NCI-H2081 treated with DMSO at 0.1 percent for 48 hours (cell line): ENCODE measurements around the gene GCFC2.
A peak's percentile ranks its signal among the peaks of the same experiment; 100 is the strongest.
"Not testable (repeated sequence)": the region's sequence is repeated elsewhere in the genome, so short reads cannot be mapped to it uniquely, and the experiment has no call there.

Experiments
- DNase-seq: peaks from one replicate; lab custom pipeline; 2025; lab: John Stamatoyannopoulos, UW

GCFC2 gene

DNA sequence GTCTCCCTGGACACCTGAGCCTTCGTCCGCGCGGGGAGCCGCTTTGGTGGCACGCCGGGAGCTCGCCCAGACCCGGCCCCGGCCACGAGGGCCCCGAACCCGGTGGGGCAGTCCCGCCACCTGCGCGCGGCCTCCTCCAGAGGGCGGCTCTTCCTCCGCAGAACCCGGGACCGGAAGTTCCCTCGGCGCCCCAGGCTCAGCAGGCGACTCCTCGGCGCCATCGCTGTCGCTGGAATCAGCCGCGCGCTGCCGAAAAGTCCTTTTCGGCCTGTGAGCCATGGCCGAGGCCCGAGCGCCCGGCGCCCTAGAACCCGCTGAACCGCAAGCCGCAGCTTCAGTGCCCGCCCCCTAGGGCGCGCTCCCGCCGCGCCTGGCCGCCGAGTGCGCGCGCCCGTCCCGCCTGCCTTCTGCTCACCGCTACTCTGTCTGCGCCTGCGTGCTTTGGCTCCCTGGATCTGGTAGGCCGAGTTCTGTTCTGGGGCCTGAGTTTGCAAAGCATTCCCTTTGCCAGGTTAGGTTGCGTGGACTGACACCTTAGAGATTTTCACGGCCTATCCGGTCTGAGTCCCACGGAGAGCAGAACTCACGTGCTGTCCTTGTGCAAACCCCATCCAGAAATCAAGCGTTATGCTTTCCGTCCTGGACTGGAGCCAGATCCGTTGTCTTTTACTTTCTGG, at the start of gene GCFC2:
Gene GCFC2 (minus strand): TSS at position 339 of the 677 bp plus-strand sequence. CDS start 60 bp downstream, at position 279.
- peak; percentile 86 for DNase-seq

DNA sequence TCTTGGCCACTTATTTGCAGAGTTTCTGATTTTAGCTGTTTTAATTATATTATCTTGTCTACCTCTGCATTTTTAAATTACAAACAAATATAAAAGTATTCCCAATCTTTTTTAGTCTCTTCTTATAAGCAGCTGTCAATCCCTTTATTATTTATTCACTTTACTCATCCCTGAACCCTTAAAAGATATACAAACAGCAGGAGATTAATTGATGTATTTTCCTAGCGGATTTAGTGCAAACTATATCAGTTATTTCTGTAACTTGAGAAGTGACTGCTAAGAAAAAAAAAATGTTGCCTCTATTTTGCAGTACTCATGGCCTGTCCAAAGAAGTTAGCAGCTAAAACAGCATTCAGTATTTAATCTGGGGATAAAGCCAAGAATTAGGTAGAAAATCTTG, 42.1 kb upstream of the GCFC2 start:
- DNase-seq, result no peak

DNA sequence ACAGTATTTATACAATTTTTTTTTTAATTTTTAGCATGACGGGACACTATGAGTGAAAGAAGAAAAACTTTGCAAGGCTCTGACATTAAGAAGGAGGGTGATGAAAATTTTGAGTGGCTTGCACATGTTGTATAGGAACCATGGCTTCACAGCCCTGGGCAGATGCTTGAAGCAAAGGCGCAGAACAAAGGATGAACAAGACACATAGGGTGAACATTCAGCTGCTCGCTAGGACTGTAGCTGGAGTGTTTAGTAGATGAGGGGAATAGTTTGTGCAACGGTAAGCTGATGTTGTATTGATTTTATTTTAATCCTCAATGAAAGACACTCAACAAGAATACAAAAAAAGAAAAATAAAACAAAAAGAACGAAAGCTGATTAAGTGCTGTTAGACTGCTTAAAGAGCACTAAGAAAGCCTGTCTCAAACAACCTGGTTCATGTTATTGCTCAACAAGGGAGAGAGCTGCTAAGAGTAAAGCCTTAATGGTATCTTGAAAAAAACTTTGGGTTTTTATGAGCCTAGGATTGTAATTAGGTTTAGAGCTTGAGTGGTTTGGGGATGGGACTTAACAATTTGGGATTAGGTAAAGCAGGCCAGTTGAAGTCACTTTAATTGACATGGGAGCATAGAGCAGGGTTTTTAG, 41.2 kb upstream of the GCFC2 start:
- DNase-seq, result no peak

DNA sequence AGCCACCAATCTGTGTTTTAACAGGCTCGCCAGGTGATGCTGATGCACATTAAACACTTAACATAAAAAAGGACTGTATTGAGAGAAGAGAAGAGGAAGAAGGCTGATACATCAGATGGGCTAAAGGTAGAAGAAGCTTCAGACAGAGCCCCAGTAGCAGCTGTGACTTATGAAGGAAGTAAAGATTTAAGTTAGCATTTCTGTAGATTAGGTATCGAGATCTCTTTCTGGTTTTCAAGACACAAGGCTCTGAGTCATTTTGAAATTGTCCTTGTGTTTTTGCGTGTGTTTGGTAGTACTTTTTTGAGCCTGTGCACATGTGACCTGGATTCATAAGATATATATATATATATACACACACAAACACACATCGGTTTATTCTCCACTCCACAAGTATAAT, 40.6 kb upstream of the GCFC2 start:
- DNase-seq, result no peak

DNA sequence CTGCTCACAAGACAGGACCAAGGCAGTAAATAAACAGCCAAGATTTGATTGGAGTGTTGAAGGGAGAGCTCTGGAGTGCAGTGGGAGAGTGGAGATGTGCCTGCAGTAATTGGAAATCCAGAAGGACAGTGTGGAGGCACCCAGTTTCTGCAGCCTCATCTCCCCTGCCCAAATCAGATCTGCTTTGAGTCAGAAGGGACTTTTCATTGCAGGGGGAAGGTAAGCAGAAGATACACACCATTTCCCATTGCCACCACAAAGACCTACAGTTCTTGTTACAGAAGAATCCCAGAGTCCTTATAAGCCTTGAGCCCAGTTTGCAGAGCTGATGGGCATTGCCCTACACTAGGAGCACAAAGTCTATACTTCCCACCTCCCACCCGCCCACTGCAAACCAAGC, 27.2 kb upstream of the GCFC2 start:
- DNase-seq, result no peak

DNA sequence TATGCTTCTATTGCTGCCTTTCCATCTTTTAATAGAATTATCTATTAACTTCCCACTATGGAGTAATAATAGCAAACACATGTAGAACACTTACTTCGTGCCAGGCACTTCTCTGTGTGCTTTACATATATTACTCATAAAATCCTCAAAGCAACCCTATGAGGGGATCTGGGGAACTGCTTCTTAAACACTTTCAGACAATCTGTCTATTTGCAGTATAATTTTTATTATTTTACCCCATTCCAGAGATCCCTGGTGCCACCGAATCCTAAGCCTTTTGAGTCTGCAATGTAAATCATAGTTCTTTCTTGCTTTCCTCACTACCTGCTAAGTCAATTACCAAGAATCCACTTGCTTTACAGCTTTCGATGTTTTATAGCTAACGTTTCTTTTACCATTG, 25.6 kb upstream of the GCFC2 start:
- DNase-seq, result no peak

DNA sequence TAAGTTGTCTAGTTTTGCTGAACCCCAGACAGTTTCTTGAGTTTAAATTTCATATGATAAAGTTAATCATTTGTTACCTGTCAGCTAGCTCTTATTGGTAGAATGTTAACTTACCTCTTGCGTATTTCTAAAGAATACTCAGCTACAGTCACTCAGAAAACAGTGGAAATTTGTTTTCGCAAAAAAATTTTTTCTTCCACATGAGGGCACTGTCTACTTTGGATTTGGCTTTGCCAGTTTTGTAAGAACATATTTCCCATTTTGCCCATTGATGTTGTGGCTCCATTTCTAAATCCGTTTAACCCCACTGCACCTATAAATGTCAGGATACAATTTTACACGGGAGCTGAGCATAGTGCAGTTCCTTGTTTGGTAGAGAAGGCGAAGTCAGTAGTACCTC, 19.1 kb upstream of the GCFC2 start:
- DNase-seq, result no peak

DNA sequence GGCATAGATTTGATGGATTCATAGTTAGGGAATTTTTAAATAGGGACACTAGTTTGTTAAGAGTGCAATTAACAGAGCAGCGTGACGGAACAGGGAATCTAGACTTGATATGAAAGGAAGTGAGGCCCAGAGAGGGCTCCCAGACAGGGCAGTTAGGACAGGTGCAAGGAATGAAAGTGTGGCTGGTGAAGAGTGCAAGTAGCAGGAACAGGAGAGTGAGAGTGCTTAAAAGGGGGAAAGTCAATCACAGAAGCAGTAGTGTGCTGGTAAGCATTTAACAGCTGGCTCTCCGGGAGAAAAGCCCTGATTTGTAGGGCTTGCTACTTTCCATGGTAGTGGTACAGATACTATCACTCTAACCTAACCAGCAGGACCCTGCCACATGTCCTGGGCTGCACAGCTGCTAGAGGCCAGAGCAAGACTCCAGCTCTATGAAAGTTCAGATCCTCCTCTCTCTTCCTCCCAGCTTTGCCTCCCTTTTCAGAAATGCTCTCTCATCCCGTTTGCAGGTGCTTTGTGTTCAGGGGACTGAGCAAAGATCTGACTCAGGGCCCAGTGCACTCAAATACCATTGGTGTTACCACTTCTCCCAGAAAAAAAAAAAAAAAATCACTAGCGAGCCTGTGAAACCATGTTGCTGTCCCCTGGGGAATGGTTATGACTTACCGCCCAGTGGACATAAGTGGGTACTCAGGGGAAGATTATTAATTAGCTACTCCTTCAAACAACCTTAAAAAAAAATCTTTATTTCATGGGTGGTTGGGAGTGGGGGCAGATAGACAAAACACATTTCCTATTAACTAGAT, 18.1 kb upstream of the GCFC2 start:
- DNase-seq, result no peak

DNA sequence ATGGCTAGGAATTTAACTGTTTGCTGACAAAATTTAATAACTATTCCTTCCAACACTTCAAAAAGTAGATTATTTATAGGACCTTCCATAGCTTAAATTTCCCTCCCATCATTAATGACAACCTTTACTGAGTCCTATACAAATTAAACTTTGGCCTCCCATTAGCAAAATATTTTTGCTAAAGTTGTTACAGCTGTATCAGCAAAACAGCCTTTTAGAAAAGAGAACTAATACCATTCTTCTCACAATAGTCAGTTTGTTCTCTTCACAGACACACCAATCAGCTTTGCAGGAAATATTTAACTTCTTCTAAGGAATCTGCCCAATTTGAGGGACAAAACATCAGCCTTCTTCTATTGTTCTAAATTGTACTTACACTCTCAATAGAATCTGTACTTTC, 12.0 kb upstream of the GCFC2 start:
- DNase-seq, result no peak

DNA sequence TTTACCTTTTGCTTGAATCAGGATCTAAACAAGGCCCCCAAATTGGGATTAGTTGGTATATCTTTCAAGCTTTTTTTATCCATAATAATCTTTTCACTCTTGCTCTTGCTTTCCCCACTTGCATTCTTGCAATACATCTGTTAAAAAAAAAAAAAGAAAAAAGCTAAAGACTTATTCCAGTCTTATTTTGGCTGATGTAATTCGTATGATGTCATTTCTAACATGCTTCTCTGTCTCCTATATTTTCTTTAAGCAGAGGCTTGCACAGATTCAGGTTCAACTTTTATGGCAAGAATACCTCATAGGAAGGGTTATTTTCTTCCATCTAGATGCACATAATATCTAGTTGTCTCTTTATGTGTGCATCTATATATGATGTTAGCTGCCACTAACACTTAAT, 9.8 kb upstream of the GCFC2 start:
- no peak for DNase-seq

DNA sequence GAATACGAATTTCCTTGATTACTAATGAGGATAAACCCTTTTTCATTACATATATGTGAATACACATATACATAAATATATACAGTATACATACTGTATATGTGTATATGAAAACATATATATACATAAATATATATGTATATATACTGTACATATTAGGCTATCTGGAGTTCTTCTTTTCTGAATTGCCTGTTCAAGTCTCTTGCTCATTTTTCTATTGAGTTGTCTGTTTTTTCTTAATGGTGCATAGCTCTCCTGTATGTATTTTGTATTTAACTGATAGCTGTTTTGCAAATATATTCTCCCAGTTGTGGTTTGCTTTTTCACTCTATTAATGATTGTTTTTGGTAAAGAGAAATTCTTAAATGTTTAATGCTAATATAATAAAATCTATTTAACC, 8.9 kb upstream of the GCFC2 start:
- no peak for DNase-seq

DNA sequence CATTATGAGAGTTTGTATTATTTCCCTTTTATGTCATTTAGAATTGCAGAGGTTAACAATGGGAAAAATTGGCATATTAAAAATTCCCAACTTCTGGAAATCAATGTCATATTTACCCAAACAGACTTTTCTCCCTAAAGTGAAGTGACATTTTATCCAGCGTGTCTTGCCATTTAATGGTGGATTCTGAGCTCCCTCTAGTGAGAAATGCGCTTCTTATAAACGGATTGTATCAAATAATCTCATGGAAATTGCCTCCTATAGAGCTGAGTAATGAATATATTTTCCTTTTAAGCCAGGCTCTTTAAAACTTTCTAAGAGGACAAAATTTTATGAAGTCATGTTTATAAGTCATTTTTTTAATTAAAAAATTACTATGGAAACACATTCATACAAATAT, 5.7 kb upstream of the GCFC2 start:
- DNase-seq, result no peak

DNA sequence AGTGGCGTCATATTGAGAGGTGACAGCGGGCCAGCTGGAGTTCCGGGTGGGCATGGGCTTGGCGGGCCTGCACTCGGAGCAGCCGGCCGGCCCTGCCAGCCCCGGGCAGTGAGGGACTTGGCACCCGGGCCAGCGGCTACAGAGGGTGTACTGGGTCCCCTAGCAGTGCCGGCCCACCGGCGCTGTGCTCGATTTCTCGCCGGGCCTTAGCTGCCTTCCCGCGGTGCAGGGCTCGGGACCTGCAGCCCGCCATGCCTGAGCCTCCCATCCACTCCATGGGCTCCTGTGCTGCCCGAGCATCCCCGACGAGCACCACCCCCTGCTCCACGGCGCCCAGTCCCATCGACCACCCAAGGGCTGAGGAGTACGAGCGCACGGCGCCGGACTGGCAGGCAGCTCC, 875 bp upstream of the GCFC2 start:
- not testable (repeated sequence) for DNase-seq

DNA sequence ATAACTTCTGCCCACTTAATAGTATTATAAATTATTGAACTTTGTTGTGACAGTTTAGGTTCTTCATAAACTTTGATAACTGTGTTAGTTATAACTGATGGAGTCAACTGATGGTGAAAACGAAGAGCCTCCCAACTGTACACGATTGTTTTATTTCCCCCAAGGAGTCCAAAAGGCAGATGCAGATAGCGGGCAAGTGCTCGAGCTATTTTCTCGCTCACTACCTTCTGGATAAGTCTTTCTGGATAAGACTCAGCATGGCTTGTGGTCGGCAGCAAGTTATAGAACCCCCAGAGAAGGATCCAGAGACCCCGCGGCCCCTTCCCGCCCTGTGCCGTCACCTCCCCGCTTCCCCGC, 517 bp downstream of the GCFC2 start:
- no peak for DNase-seq

DNA sequence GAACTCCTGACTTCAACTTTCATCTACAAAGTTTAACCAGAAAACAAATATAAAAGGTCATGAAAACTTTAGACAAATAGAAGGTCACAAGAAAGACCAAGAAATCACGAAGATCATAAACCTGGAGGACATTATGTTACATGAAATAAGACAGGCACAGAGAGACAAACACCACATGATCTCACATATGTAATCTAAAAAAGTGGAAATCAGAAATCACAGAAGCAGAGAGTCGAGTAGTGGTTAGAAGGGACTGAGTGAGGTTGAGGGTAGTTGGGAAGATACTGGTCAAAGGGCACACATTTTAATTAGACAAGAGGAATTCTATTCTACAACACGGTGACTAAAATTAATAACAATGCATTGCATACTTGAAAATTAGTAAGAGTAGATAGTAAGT, 1.4 kb downstream of the GCFC2 start:
- DNase-seq, result no peak

DNA sequence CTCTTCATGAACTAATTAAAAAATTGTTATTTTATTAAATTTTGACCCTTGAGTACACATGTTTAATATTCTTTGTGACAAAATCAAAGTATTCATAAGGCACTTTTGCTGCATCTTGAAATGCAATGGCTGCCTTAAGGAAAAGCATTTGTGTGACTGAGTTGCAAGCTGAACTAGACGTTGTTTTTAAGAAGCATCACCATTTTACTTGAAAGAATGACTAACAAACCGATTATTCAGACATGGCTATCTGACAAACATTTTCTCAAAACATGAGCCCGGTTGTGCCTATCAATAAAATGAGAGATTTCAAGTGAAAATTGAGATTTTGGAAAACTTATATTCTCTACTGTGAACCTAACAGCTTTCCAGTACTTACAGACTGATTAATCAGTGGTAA, 2.8 kb downstream of the GCFC2 start:
- DNase-seq, result no peak

DNA sequence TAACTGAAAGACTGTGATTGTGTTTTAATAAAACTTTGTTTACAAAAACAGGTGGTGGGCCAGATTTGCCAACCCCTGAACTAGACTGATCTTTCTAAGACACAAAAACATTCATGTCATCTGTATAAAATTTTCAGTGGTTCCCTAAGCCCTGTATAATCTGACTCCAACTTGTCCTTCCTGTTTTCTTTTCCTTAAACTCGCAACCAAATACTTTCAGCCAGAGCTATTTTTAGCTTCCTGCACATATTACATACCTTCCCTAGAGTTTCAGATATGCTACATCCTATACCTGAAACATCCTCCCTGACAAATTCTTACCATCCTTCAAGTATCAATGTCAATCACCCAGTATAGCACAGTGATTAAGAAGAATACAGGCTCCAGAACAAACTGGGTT, 4.8 kb downstream of the GCFC2 start:
- no peak for DNase-seq

DNA sequence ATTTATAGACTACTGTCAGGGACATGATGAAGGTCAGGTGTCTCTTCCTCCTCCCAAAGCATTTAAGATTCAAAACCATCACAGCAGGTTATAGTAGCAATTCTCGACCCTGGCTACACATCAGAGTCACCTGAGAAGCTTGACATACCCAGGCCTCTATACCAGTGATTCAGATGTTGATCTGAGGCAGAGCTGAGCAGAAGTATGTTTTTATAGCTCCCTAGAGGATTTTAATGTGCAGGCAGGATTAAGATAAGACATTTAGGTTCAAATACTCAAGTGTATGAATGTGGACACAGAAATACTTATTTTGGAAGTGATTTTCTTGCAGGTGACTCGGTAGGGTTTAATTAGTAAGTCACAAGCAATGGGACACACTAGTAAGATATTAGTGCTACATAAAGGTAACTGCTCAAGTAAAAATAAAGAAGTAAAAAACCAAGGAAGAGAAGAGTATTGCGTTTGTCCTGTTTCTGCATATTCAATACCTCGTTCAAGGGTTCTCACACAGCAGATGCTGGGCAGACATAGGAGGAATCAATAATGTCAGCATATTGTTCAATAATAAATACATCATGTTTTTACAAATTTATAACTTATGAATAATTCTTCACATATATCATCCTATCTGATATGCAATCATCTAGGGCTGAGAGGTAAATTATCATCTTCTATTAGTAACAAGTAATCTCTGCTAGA, 7.0 kb downstream of the GCFC2 start:
- no peak for DNase-seq

DNA sequence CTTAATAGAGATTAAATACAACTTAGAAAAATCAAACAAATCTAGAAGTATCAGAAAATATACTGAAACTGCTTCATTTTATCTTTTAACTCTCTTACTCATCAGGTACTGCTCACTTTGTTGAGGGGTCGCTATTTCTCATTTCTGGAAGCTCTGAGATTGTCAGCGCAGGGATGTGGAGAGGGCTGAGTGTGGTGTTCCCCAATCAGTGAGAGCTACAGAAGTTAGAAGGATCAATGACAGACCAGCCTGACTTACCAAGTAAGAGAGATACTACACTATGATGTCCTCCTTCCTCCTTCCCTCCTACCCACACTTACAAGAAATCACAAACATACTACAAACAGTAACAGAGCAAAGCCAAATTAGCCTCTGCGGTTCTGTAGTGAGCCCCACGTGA, 8.1 kb downstream of the GCFC2 start:
- DNase-seq, result no peak

DNA sequence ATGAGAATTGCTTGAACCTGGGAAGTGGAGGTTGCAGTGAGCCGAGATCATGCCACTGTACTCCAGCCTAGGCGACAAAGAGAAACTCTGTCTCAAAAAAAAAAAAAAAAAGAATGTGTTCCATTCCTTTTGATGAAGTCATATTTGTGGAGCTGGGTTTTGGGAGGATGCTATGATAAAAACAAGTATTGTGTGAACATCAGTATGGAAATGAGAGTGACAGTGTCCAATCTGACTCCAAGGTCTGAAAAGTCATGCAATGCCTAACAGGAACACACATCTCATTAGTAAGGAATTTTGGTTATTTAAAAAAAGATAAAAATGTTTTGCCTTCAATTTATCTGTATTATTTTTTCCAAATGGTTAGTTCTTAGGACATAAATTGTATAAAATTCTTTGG, 11.8 kb downstream of the GCFC2 start:
- DNase-seq, result no peak

DNA sequence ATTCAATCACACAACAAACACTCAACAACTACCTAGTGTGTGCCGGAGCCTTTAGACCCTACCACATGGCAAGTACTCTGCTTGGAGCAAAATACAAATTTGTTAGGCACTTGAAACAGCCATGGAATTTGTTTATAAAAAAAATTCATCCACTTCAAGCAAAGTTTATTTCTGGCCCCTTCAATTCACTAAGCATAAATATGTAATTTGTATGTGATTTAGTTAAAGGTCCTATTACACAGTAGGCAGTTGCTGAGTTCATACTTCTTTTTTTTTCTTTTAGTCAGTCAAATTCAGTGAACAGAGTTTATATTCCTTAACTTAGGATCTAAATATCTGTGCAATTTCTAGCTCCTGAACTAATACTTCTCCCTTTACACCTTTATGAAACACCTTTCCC, 22.5 kb downstream of the GCFC2 start:
- DNase-seq, result no peak

DNA sequence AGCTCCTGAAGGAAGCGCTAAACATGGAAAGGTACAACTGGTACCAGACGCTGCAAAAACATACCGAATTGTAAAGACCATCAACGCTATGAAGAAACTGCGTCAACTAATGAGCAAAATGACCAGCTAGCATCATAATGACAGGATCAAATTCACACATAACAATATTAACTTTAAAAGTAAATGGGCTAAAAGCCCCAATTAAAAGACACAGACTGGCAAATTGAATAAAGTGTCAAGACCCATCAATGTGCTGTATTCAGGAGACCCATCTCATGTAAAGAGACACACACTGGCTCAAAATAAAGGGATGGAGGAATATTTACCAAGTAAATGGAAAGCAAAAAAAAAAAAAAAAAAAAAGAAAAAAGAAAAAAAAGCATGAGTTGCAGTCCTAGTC, 27.3 kb downstream of the GCFC2 start:
- DNase-seq, result not testable (repeated sequence)

DNA sequence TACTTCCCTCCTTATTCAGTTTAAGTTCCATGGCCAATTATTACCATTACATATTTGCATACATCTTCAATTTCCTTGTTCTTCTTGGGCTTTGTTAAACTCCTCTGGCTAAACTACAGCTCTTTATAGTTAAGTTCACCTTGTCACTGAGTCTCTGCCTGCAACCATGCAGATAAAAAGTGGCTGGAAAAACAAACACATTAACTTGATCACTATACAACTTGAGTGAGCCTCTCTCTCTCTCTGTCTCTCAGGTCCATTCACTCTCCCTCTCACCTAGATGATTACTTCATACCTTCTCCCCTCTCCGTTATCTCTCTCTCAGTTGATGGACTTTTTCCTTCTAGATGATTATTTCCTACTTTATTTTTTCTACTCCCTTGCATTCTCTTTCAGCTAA, 30.3 kb downstream of the GCFC2 start:
- no peak for DNase-seq
